ENCODE results near the gene RFTN2.
"Not testable (repeated sequence)": the region's sequence is repeated elsewhere in the genome, so short reads cannot be mapped to it uniquely, and the experiment has no call there.

DNA sequence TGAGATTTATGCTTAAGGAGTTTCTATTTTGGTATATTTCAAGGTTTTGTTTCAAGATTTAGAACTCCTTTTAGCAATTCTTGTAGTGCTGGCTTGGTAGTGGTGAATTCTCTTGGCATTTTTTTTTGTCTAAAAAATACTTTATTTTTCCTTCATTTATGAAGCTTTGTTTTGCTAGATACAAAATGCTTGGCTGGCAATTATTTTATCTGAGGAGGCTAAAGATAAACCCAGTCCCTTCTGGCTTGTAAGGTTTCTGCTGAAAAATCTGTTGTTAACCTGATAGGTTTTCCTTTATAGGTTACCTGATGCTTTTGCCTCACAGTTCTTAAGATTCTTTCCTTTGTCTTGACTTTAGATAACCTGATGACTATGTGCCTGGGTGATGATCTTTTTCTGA, 24.3 kb upstream of the RFTN2 start:
- not testable (repeated sequence) for TF ChIP-seq ZNF274 (IDR thresholded peaks at IDR 0.05; ENCODE audit: low read depth, low read length); YY1 (IDR thresholded peaks at IDR 0.05; ENCODE audit: insufficient read depth, insufficient read length); SUZ12 (IDR thresholded peaks at IDR 0.05; ENCODE audit: extremely low read depth, insufficient read depth, insufficient read length)
